Rectal smooth muscle tissue (tissue), 1 donor: ENCODE data around the gene ENDOD1.

Source experiments
- H3K27ac ChIP-seq: one replicate; pipeline ENCODE4 v1.7.0; 2013; ENCODE audit warnings: low read depth, low read length, inconsistent platforms
- H3K27me3 ChIP-seq: one replicate; pipeline ENCODE4 v1.7.0; 2013; ENCODE audit warnings: low read length; ENCODE audit not compliant: control insufficient read depth, insufficient read depth
- H3K36me3 ChIP-seq: one replicate; pipeline ENCODE4 v1.7.0; 2013; ENCODE audit warnings: low read length; ENCODE audit not compliant: control insufficient read depth, insufficient read depth
- H3K4me1 ChIP-seq: one replicate; pipeline ENCODE4 v1.7.0; 2013; ENCODE audit warnings: low read length; ENCODE audit not compliant: control insufficient read depth, insufficient read depth
- H3K4me3 ChIP-seq: one replicate; pipeline ENCODE4 v1.7.0; 2013; ENCODE audit warnings: low read length
- H3K9ac ChIP-seq: one replicate; pipeline ENCODE4 v1.7.0; 2013; ENCODE audit warnings: low read length

Gene ENDOD1

GRCh38 chr11:95152876-95153856 is 63.5 kb downstream of the ENDOD1 start:
- no peaks in the 10 kb centered on the region for H3K27me3 ChIP-seq
- no peak overlapping the region for H3K27ac ChIP-seq
- peaks cover 17% of the 10 kb centered on the region for H3K4me1 ChIP-seq
- H3K4me3 ChIP-seq, result peak overlapping the region; percentile 25
- no peak overlapping the region for H3K9ac ChIP-seq
- no peaks in the 10 kb centered on the region for H3K36me3 ChIP-seq

- Histone ChIP-seq H3K4me1 (peaks cover 13% of the 10 kb centered on the region), H3K27ac (no peak overlapping the region), H3K9ac (no peak overlapping the region), H3K36me3 (no peaks in the 10 kb centered on the region), H3K4me3 (peak overlapping the region; percentile 25), H3K27me3 (no peaks in the 10 kb centered on the region)
These were observed 64.2 kb downstream of the ENDOD1 start for GRCh38 chr11:95153857-95154246.

GRCh38 chr11:95154514-95154913 is 64.9 kb downstream of the ENDOD1 start:
- Histone ChIP-seq H3K9ac (no peak overlapping the region), H3K27ac (no peak overlapping the region), H3K4me3 (no peak overlapping the region), H3K4me1 (peaks cover 13% of the 10 kb centered on the region), H3K27me3 (no peaks in the 10 kb centered on the region), H3K36me3 (no peaks in the 10 kb centered on the region)

- H3K27ac ChIP-seq, result no peak overlapping the region
- no peak overlapping the region for H3K9ac ChIP-seq
- H3K4me1 ChIP-seq, result peaks cover 13% of the 10 kb centered on the region
- no peak overlapping the region for H3K4me3 ChIP-seq
- H3K36me3 ChIP-seq, result no peaks in the 10 kb centered on the region
- H3K27me3 ChIP-seq, result no peaks in the 10 kb centered on the region
These were observed 65.7 kb downstream of the ENDOD1 start for GRCh38 chr11:95155385-95155784.

GRCh38 chr11:95156133-95156721 is 66.6 kb downstream of the ENDOD1 start:
- Histone ChIP-seq H3K9ac (no peak overlapping the region), H3K36me3 (no peaks in the 10 kb centered on the region), H3K27me3 (no peaks in the 10 kb centered on the region), H3K27ac (peak overlapping the region; percentile 45), H3K4me3 (no peak overlapping the region), H3K4me1 (peaks cover 13% of the 10 kb centered on the region)

GRCh38 chr11:95156916-95157541 is 67.4 kb downstream of the ENDOD1 start:
- H3K27me3 ChIP-seq, result no peaks in the 10 kb centered on the region
- no peak overlapping the region for H3K4me3 ChIP-seq
- H3K4me1 ChIP-seq, result peaks cover 9% of the 10 kb centered on the region
- H3K9ac ChIP-seq, result no peak overlapping the region
- no peaks in the 10 kb centered on the region for H3K36me3 ChIP-seq
- peak overlapping the region; percentile 45 for H3K27ac ChIP-seq

- no peaks in the 10 kb centered on the region for H3K27me3 ChIP-seq
- H3K36me3 ChIP-seq, result no peaks in the 10 kb centered on the region
- H3K9ac ChIP-seq, result no peak overlapping the region
- H3K4me1 ChIP-seq, result peaks cover 9% of the 10 kb centered on the region
- no peak overlapping the region for H3K4me3 ChIP-seq
- H3K27ac ChIP-seq, result no peak overlapping the region
These were observed 68.2 kb downstream of the ENDOD1 start for GRCh38 chr11:95157824-95158223.

- H3K9ac ChIP-seq, result no peak overlapping the region
- H3K4me3 ChIP-seq, result no peak overlapping the region
- H3K27ac ChIP-seq, result no peak overlapping the region
- peaks cover 8% of the 10 kb centered on the region for H3K4me1 ChIP-seq
- no peaks in the 10 kb centered on the region for H3K36me3 ChIP-seq
- no peaks in the 10 kb centered on the region for H3K27me3 ChIP-seq
These were observed 71.6 kb downstream of the ENDOD1 start for GRCh38 chr11:95161248-95161647.

- no peaks in the 10 kb centered on the region for H3K36me3 ChIP-seq
- H3K27ac ChIP-seq, result no peak overlapping the region
- H3K4me3 ChIP-seq, result no peak overlapping the region
- H3K9ac ChIP-seq, result no peak overlapping the region
- H3K27me3 ChIP-seq, result no peaks in the 10 kb centered on the region
- no peaks in the 10 kb centered on the region for H3K4me1 ChIP-seq
These were observed 73.5 kb downstream of the ENDOD1 start for GRCh38 chr11:95163106-95163505.

GRCh38 chr11:95165638-95166037 is 76.0 kb downstream of the ENDOD1 start:
- H3K4me3 ChIP-seq, result no peak overlapping the region
- no peaks in the 10 kb centered on the region for H3K27me3 ChIP-seq

GRCh38 chr11:95166781-95167180 is 77.1 kb downstream of the ENDOD1 start:
- H3K9ac ChIP-seq, result no peak overlapping the region
- no peak overlapping the region for H3K27ac ChIP-seq
- no peaks in the 10 kb centered on the region for H3K27me3 ChIP-seq
- no peaks in the 10 kb centered on the region for H3K36me3 ChIP-seq
- no peak overlapping the region for H3K4me3 ChIP-seq
- no peaks in the 10 kb centered on the region for H3K4me1 ChIP-seq

More at GRCh38 chr11:95165638-95166037, 76.0 kb downstream of the ENDOD1 start:
- Histone ChIP-seq H3K36me3 (no peaks in the 10 kb centered on the region), H3K9ac (no peak overlapping the region), H3K27ac (no peak overlapping the region), H3K4me1 (no peaks in the 10 kb centered on the region)

- no peak overlapping the region for H3K9ac ChIP-seq
- no peaks in the 10 kb centered on the region for H3K27me3 ChIP-seq
- no peaks in the 10 kb centered on the region for H3K36me3 ChIP-seq
- H3K4me1 ChIP-seq, result no peaks in the 10 kb centered on the region
- H3K27ac ChIP-seq, result no peak overlapping the region
- H3K4me3 ChIP-seq, result no peak overlapping the region
These were observed 80.6 kb downstream of the ENDOD1 start for GRCh38 chr11:95170294-95170693.
